WERI-Rb-1 (cell line): Measurements from ENCODE around the gene YBEY.

Experiments used
- DNase-seq: peaks from one replicate; pipeline ENCODE4 v3.0.0-alpha.2; 2020
- H3K27ac ChIP-seq: fragments of 250-450 bp; sonication (Bioruptor Pico); 2 replicates; pipeline ENCODE4 v1.5.1; 2020; ENCODE audit warnings: mild to moderate bottlenecking, moderate library complexity
- H3K27me3 ChIP-seq: fragments of 250-450 bp; sonication (Bioruptor Pico); 2 replicates; pipeline ENCODE4 v1.5.1; 2021; ENCODE audit warnings: mild to moderate bottlenecking, low read depth, moderate library complexity; ENCODE audit not compliant: insufficient read depth, severe bottlenecking
- H3K36me3 ChIP-seq: fragments of 250-450 bp; sonication (Bioruptor Pico); 2 replicates; pipeline ENCODE4 v1.5.1; 2020; ENCODE audit warnings: mild to moderate bottlenecking, moderate library complexity
- H3K4me3 ChIP-seq: 2 replicates; pipeline ENCODE4 v1.5.1; 2011; ENCODE audit warnings: low read depth, mild to moderate bottlenecking, control low read depth, low read length
- H3K9me3 ChIP-seq: fragments of 250-450 bp; sonication (Bioruptor Pico); 2 replicates; pipeline ENCODE4 v1.5.1; 2021; ENCODE audit warnings: mild to moderate bottlenecking, moderate library complexity; ENCODE audit not compliant: severe bottlenecking
- CTCF ChIP-seq: IDR thresholded peaks from 2 replicates; pipeline ENCODE4 v1.5.1; 2011; ENCODE audit warnings: low read depth, mild to moderate bottlenecking, control low read depth, inconsistent platforms, low read length

YBEY gene

GRCh38 chr21:46347203-46347550 is 61.0 kb downstream of the YBEY start:
- Histone ChIP-seq H3K36me3 (peaks cover 92% of the 10 kb centered on the region), H3K27ac (no peak overlapping the region), H3K4me3 (no peak overlapping the region), H3K27me3 (no peaks in the 10 kb centered on the region), H3K9me3 (no peaks in the 10 kb centered on the region)
- TF ChIP-seq CTCF: no peak
- no peak for DNase-seq
